Parathyroid adenoma (tissue), 2 donors: ENCODE results near the gene TMUB1.

Experiments
- H2AFZ ChIP-seq: fragments of 300-600 bp; sonication (generic); one replicate; pipeline ENCODE4 v1.7.0; 2017; ENCODE audit warnings: antibody characterized with exemption, mild to moderate bottlenecking
- H3K27ac ChIP-seq: fragments of 300-600 bp; sonication (generic); one replicate; pipeline ENCODE4 v1.7.0; 2017
- H3K27me3 ChIP-seq: fragments of 300-600 bp; sonication (generic); one replicate; pipeline ENCODE4 v1.7.0; 2017; ENCODE audit warnings: low read length; ENCODE audit not compliant: control insufficient read depth, insufficient read depth
- H3K36me3 ChIP-seq: fragments of 300-600 bp; sonication (generic); one replicate; pipeline ENCODE4 v1.7.0; 2017; ENCODE audit warnings: low read length; ENCODE audit not compliant: control insufficient read depth, insufficient read depth
- H3K4me1 ChIP-seq: fragments of 300-600 bp; sonication (generic); one replicate; pipeline ENCODE4 v1.7.0; 2017; ENCODE audit warnings: control low read depth
- H3K4me2 ChIP-seq: fragments of 300-600 bp; sonication (generic); one replicate; pipeline ENCODE4 v1.7.0; 2017; ENCODE audit warnings: low read length
- H3K4me3 ChIP-seq: fragments of 300-600 bp; sonication (generic); one replicate; pipeline ENCODE4 v1.7.0; 2017; ENCODE audit warnings: low read depth, low read length
- H3K79me2 ChIP-seq: fragments of 300-600 bp; sonication (generic); one replicate; pipeline ENCODE4 v1.7.0; 2017; ENCODE audit warnings: control low read depth
- H3K9ac ChIP-seq: fragments of 300-600 bp; sonication (generic); one replicate; pipeline ENCODE4 v1.7.0; 2017; ENCODE audit warnings: mild to moderate bottlenecking
- H3K9me3 ChIP-seq: fragments of 300-600 bp; sonication (generic); one replicate; pipeline ENCODE4 v1.7.0; 2017; ENCODE audit warnings: low read length; ENCODE audit not compliant: control insufficient read depth
- TF ChIP-seq, protein P1 (sequence below): fragments of 300-600 bp; sonication (generic); IDR thresholded peaks from one replicate; pipeline ENCODE4 v1.7.0; 2017; ENCODE audit warnings: antibody characterized with exemption, mild to moderate bottlenecking
- donor health status: primary hyperparathyroidism.

Gene TMUB1

GRCh38 chr7:151115836-151116418 is 32.6 kb upstream of the TMUB1 start:
- H3K9me3 ChIP-seq = no peaks in the 10 kb centered on the region
- peaks cover 44% of the 10 kb centered on the region for H3K79me2 ChIP-seq
- TF ChIP-seq, protein P1, sequence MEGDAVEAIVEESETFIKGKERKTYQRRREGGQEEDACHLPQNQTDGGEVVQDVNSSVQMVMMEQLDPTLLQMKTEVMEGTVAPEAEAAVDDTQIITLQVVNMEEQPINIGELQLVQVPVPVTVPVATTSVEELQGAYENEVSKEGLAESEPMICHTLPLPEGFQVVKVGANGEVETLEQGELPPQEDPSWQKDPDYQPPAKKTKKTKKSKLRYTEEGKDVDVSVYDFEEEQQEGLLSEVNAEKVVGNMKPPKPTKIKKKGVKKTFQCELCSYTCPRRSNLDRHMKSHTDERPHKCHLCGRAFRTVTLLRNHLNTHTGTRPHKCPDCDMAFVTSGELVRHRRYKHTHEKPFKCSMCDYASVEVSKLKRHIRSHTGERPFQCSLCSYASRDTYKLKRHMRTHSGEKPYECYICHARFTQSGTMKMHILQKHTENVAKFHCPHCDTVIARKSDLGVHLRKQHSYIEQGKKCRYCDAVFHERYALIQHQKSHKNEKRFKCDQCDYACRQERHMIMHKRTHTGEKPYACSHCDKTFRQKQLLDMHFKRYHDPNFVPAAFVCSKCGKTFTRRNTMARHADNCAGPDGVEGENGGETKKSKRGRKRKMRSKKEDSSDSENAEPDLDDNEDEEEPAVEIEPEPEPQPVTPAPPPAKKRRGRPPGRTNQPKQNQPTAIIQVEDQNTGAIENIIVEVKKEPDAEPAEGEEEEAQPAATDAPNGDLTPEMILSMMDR = no peak
- H3K4me1 ChIP-seq = peaks cover 11% of the 10 kb centered on the region
- no peak overlapping the region for H3K9ac ChIP-seq
- H3K4me3 ChIP-seq = no peak overlapping the region
- H3K27me3 ChIP-seq = no peaks in the 10 kb centered on the region
- no peaks in the 10 kb centered on the region for H3K36me3 ChIP-seq
- H3K27ac ChIP-seq = no peak overlapping the region
- no peak overlapping the region for H2AFZ ChIP-seq
- H3K4me2 ChIP-seq = no peak overlapping the region

- TF ChIP-seq, protein P1 = no peak
- H3K4me3 ChIP-seq = no peak overlapping the region
Measured at GRCh38 chr7:151115121-151115835, 32.0 kb upstream of the TMUB1 start.

DNA sequence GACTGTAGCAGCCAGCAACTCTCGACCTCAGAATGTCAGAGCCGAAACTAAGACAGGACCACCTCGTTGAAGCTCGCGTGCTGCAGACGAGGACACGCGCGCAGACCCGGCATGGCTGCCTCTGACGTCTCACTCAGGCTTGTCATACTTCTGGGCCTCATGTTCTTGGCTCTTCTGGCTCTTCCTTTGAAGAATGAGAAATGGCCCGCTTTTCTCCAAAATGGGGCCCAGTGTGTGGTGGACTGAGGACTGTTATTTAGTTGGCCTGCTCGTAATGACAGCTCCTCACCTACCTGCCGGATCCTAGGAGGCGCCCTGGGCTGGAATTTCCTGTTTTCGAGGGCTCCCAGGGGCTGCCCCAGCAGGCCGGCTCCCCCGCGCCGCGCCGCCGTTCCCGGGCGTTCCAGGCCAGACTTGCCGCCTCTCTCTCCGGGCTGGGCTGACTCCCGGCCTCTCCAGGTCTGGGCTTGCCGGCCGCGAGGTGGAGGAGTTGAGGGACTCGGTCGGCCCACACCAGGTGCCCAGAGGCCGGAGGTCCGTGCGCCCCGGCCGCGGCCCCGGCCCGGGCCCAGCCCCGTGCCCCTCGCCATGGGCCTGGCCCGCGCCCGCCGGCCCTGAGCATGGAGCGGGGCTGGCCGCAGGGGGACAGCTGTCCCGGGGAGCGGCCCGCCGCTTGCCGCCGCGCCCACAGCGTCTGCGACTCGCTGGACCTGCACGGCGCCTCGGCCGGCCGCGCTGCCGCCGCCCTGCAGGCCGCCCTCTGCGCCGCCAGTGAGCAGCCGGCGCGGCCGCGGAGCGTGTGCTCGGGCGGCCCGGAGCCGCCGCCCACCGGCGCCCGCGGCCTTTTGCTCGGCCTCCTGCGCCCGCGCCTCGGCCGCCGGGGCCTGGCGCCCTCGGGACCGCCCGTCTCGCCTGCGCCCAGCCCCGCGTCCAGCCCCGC is 31.1 kb upstream of the TMUB1 start:
- H3K4me1 ChIP-seq = peaks cover 11% of the 10 kb centered on the region
- H3K79me2 ChIP-seq = peaks cover 53% of the 10 kb centered on the region
- TF ChIP-seq, protein P1 = no peak
- no peak overlapping the region for H3K9ac ChIP-seq
- no peak overlapping the region for H2AFZ ChIP-seq
- H3K4me2 ChIP-seq = no peak overlapping the region
- no peaks in the 10 kb centered on the region for H3K36me3 ChIP-seq
- H3K4me3 ChIP-seq = no peak overlapping the region
- no peak overlapping the region for H3K27ac ChIP-seq
- H3K27me3 ChIP-seq = no peaks in the 10 kb centered on the region
- H3K9me3 ChIP-seq = no peaks in the 10 kb centered on the region

More at GRCh38 chr7:151115121-151115835, 32.0 kb upstream of the TMUB1 start:
- Histone ChIP-seq H3K9ac (no peak overlapping the region), H3K4me2 (no peak overlapping the region), H3K79me2 (peaks cover 51% of the 10 kb centered on the region), H3K36me3 (no peaks in the 10 kb centered on the region), H2AFZ (no peak overlapping the region), H3K27ac (no peak overlapping the region), H3K9me3 (no peaks in the 10 kb centered on the region), H3K27me3 (no peaks in the 10 kb centered on the region), H3K4me1 (peaks cover 11% of the 10 kb centered on the region)

- H3K36me3 ChIP-seq = no peaks in the 10 kb centered on the region
- no peaks in the 10 kb centered on the region for H3K27me3 ChIP-seq
- peaks cover 11% of the 10 kb centered on the region for H3K4me1 ChIP-seq
- no peak overlapping the region for H3K27ac ChIP-seq
- no peak overlapping the region for H2AFZ ChIP-seq
- TF ChIP-seq, protein P1 = no peak
- H3K79me2 ChIP-seq = peaks cover 53% of the 10 kb centered on the region
- H3K9ac ChIP-seq = no peak overlapping the region
- H3K4me3 ChIP-seq = no peak overlapping the region
- no peak overlapping the region for H3K4me2 ChIP-seq
- H3K9me3 ChIP-seq = no peaks in the 10 kb centered on the region
Measured at GRCh38 chr7:151113344-151114150, 30.3 kb upstream of the TMUB1 start.
